K562 (cell line): ENCODE results near the gene FADD. TPM values are rescaled to one million over a fixed set of nuclear protein-coding genes. Genes with fewer than 3 reads are reported as not detected.

ENCODE experiments used
- ATAC-seq: fragments of 200-7000 bp; cut with Tn5 transposase; 3 replicates; pipeline ENCODE4 v1.9.1; 2020; ENCODE audit warnings: moderate library complexity
- BruUV-seq: library from RNA; stranded (reverse); fragments of 400-500 nt; replicated peaks from 2 replicates; lab custom pipeline; 2021; lab: Mats Ljungman, UMichigan
- CTCF ChIA-PET: fragments of 300-600 bp; formaldehyde crosslinking; extraction: SDS; loops from one replicate; lab custom pipeline; 2021; ENCODE audit warnings: low intra/inter-chr PET ratio; lab: Yijun Ruan, JAX
- POLR2A ChIA-PET: fragments of 300-600, 350-650 bp; sonication (Branson Sonifier 250); formaldehyde crosslinking; extraction: SDS; loops from one replicate; lab custom pipeline; 2021; ENCODE audit warnings: antibody characterized with exemption, inconsistent platforms; lab: Yijun Ruan, JAX
- DNase-seq, 4 experiments: peaks; one replicate each; pipeline versions ENCODE4 v3.0.0 to v3.0.0-alpha.2; 2011 to 2018; ENCODE audit warnings: low spot score in 3 of 4, mixed read lengths in 3 of 4; ENCODE audit errors: extremely low read depth in 1 of 4
- FAIRE-seq: peaks from 2 replicates; lab custom pipeline; 2011; peaks lifted over from hg19 to GRCh38; lab: Jason Lieb, UNC
- H2AFZ ChIP-seq: 2 replicates; pipeline ENCODE4 v1.6.0; 2011; ENCODE audit warnings: low read depth, low read length, control low read depth, inconsistent platforms
- H3K27ac ChIP-seq: fragments of 200-600 bp; 3 replicates; pipeline ENCODE4 v1.8.0; 2011; ENCODE audit warnings: low read depth, mild to moderate bottlenecking, control low read depth, inconsistent platforms, low read length, moderate library complexity, mixed read lengths; ENCODE audit errors: extremely low read depth
- H3K27me3 ChIP-seq, 2 experiments: fragments of 300-600 bp in 1 of 2; 2 replicates in 1 of 2; 3 replicates in 1 of 2; pipeline versions ENCODE4 v1.6.0 to v1.8.0; 2011; ENCODE audit warnings: inconsistent platforms in 2 of 2, low read length in 2 of 2, mild to moderate bottlenecking in 1 of 2, mixed read lengths in 1 of 2, moderate library complexity in 1 of 2; ENCODE audit not compliant: control insufficient read depth in 2 of 2, insufficient read depth in 2 of 2
- H3K36me3 ChIP-seq: fragments of 300-600 bp; 3 replicates; pipeline ENCODE4 v1.8.0; 2011; ENCODE audit warnings: mild to moderate bottlenecking, low read length, inconsistent platforms; ENCODE audit not compliant: control insufficient read depth, insufficient read depth
- H3K4me1 ChIP-seq, 2 experiments: fragments of 200-600 bp in 1 of 2; replicated peaks in 1 of 2; 2 replicates in 1 of 2; 3 replicates in 1 of 2; pipeline versions ENCODE4 v1.5.1 to v1.8.0; 2011; ENCODE audit warnings: inconsistent platforms in 2 of 2, low read length in 2 of 2, mild to moderate bottlenecking in 1 of 2, mixed read lengths in 1 of 2, moderate library complexity in 1 of 2; ENCODE audit not compliant: control insufficient read depth in 2 of 2, insufficient read depth in 2 of 2
- H3K4me2 ChIP-seq: 2 replicates; pipeline ENCODE4 v1.6.1; 2011; ENCODE audit warnings: low read length, control low read depth, inconsistent platforms, mixed read lengths; ENCODE audit not compliant: insufficient read depth
- H3K4me3 ChIP-seq: fragments of 200-600 bp; sonication (generic), shearing (Covaris generic); 2 replicates; pipeline ENCODE4 v1.5.1; 2016; ENCODE audit warnings: control low read depth, inconsistent platforms
- H3K79me2 ChIP-seq: fragments of 200-600 bp; 3 replicates; pipeline ENCODE4 v1.8.0; 2011; ENCODE audit warnings: low read length, inconsistent platforms; ENCODE audit not compliant: control insufficient read depth, insufficient read depth
- H3K9ac ChIP-seq, 2 experiments: 2 replicates each; pipeline versions ENCODE4 v1.6.0 to v1.6.1; 2011; ENCODE audit warnings: low read depth in 2 of 2, low read length in 2 of 2, control low read depth in 1 of 2, inconsistent platforms in 1 of 2, mild to moderate bottlenecking in 1 of 2, mixed read lengths in 1 of 2; ENCODE audit not compliant: insufficient read depth in 1 of 2
- H3K9me1 ChIP-seq: one replicate; pipeline ENCODE4 v1.6.0; 2011; ENCODE audit warnings: inconsistent platforms, mild to moderate bottlenecking, low read length, moderate library complexity; ENCODE audit not compliant: control insufficient read depth, insufficient read depth
- H3K9me3 ChIP-seq: replicated peaks from 2 replicates; pipeline ENCODE4 v1.5.1; 2011; ENCODE audit warnings: low read depth, low read length, inconsistent platforms; ENCODE audit not compliant: control insufficient read depth, insufficient read depth
- H4K20me1 ChIP-seq: replicated peaks from 2 replicates; pipeline ENCODE4 v1.6.1; 2011; ENCODE audit warnings: low read length, inconsistent platforms, mixed read lengths; ENCODE audit not compliant: control insufficient read depth, insufficient read depth
- CEBPB ChIP-seq: fragments of 450-650 bp; IDR thresholded peaks from 2 replicates; pipeline ENCODE4 v1.6.1; 2016; ENCODE audit warnings: missing genetic modification characterization, missing compliant biosample characterization
- CHCHD3 ChIP-seq: fragments of 250-450 bp; sonication (Bioruptor Pico); IDR thresholded peaks from 2 replicates; pipeline ENCODE4 v2.1.2; 2022; ENCODE audit warnings: mild to moderate bottlenecking
- ETV6 ChIP-seq, 3 experiments: fragments of 150-350 bp in 1 of 3; sonication (generic) in 1 of 3; formaldehyde crosslinking in 1 of 3; IDR thresholded peaks; 2 replicates each; pipeline versions ENCODE4 v1.6.1 to v1.8.0; 2014 to 2022; ENCODE audit warnings: borderline replicate concordance in 2 of 3, low read depth in 2 of 3, antibody characterized with exemption in 1 of 3, low read length in 1 of 3, mild to moderate bottlenecking in 1 of 3, missing genetic modification reagents in 1 of 3
- HDAC3 ChIP-seq: fragments of 450-650 bp; IDR thresholded peaks from 2 replicates; pipeline ENCODE4 v1.6.1; 2018; ENCODE audit warnings: borderline replicate concordance, mild to moderate bottlenecking, moderate library complexity; ENCODE audit not compliant: partially characterized antibody
- HNRNPUL1 ChIP-seq: fragments of 200-400 bp; formaldehyde crosslinking; IDR thresholded peaks from 2 replicates; pipeline ENCODE4 v1.6.1; 2017; ENCODE audit warnings: low read length
- HOXB6 ChIP-seq: fragments of 250-450 bp; sonication (Bioruptor Pico); IDR thresholded peaks from 2 replicates; pipeline ENCODE4 v1.5.1; 2022; ENCODE audit warnings: mild to moderate bottlenecking, borderline replicate concordance
- KAT7 ChIP-seq: sonication (generic); formaldehyde crosslinking; IDR thresholded peaks from 2 replicates; pipeline ENCODE4 v1.8.0; 2022; ENCODE audit warnings: missing genetic modification reagents, mild to moderate bottlenecking, borderline replicate concordance
- LCOR ChIP-seq: sonication (generic); formaldehyde crosslinking; IDR thresholded peaks from 2 replicates; pipeline ENCODE4 v1.8.0; 2022; ENCODE audit warnings: mild to moderate bottlenecking, missing genetic modification reagents
- PTBP1 ChIP-seq: fragments of 200-400 bp; formaldehyde crosslinking; IDR thresholded peaks from 2 replicates; pipeline ENCODE4 v1.6.1; 2017; ENCODE audit warnings: low read depth, low read length
- RBM22 ChIP-seq: fragments of 200-400 bp; formaldehyde crosslinking; IDR thresholded peaks from 2 replicates; pipeline ENCODE4 v1.6.1; 2018; ENCODE audit warnings: low read length, low read depth; ENCODE audit not compliant: poor library complexity, severe bottlenecking
- RFX7 ChIP-seq: fragments of 250-450 bp; sonication (Bioruptor Pico); IDR thresholded peaks from 2 replicates; pipeline ENCODE4 v1.5.1; 2021; ENCODE audit warnings: mild to moderate bottlenecking
- ZFX ChIP-seq: sonication (generic); formaldehyde crosslinking; IDR thresholded peaks from 2 replicates; pipeline ENCODE4 v1.8.0; 2022; ENCODE audit warnings: mild to moderate bottlenecking, missing genetic modification reagents, moderate library complexity
- ZNF175 ChIP-seq: fragments of 200-800 bp; sonication (Bioruptor generic); IDR thresholded peaks from 2 replicates; pipeline ENCODE4 v1.6.1; 2016; ENCODE audit warnings: low read depth, mild to moderate bottlenecking, missing genetic modification characterization, missing compliant biosample characterization
- ZNF224 ChIP-seq: sonication (generic); formaldehyde crosslinking; IDR thresholded peaks from 2 replicates; pipeline ENCODE4 v1.8.0; 2022; ENCODE audit warnings: mild to moderate bottlenecking, missing genetic modification reagents
- ZSCAN32 ChIP-seq: fragments of 450-650 bp; formaldehyde crosslinking; IDR thresholded peaks from 2 replicates; pipeline ENCODE4 v1.4.0; 2020; ENCODE audit warnings: mild to moderate bottlenecking, moderate library complexity
- WGBS: fragments of 100-300 bp; shearing (Covaris generic); methylation state at CpG from one replicate; pipeline ENCODE4 v1.1.6; 2016; ENCODE audit warnings: low coverage, mixed read lengths; ENCODE audit not compliant: insufficient coverage; ENCODE audit errors: missing lambda C conversion rate; 5-methylcytosine and 5-hydroxymethylcytosine counted together
- in situ Hi-C: fragments of 300-500 bp; cut with MboI; formaldehyde crosslinking; loops from 4 replicates; pipeline ENCODE4 v1.15.0; 2018; ENCODE audit warnings: inconsistent platforms, mixed read lengths
- intact Hi-C: fragments of 100-400 bp; cut with micrococcal nuclease; formaldehyde crosslinking; loops from 2 replicates; pipeline ENCODE4 v1.14.2; 2022
- polyA plus RNA-seq, 8 experiments: library from polyadenylated mRNA; depleted of rRNA in 4 of 8; stranded (reverse) in 5 of 8; unstranded in 3 of 8; fragments of >200 nt; fragmentation: Nextera tagmentation in 2 of 8; fragmentation: Illumina TruSeq in 1 of 8; extraction: Ambion mirVana in 2 of 8; extraction: Trizol in 1 of 8; gene quantifications; 2 replicates each; pipeline versions ENCODE4 v1.2.1 to v1.2.3, GENCODE V29; 2011 to 2014; ENCODE audit warnings: inconsistent platforms in 1 of 8, missing spikeins in 1 of 8
- total RNA-seq, 7 experiments: library from RNA; depleted of rRNA in 6 of 7; stranded (reverse); fragments of >200 nt in 6 of 7; fragmentation: Illumina TruSeq in 2 of 7; extraction: Trizol in 2 of 7; gene quantifications; 2 replicates each; pipeline versions ENCODE4 v1.2.1 to v1.2.3, GENCODE V29; 2011 to 2021; ENCODE audit warnings: low replicate concordance in 1 of 7
- TF ChIP-seq, protein P1 (sequence below), 2 experiments: IDR thresholded peaks; 2 replicates each; pipeline ENCODE4 v1.6.1; 2012; ENCODE audit warnings: improper control_type of control experiment in 2 of 2, low read depth in 2 of 2, low read length in 2 of 2, borderline replicate concordance in 1 of 2
- TF ChIP-seq, protein P2 (sequence below), 2 experiments: fragments of 450-650 bp; IDR thresholded peaks; 2 replicates each; pipeline ENCODE4 v1.6.1; 2016
- TF ChIP-seq, protein P3 (sequence below): fragments of 250-450 bp; sonication (Bioruptor Pico); IDR thresholded peaks from 2 replicates; pipeline ENCODE4 v1.9.0; 2021; ENCODE audit warnings: mild to moderate bottlenecking

The FADD gene
- total and polyA plus RNA-seq, 9 of the 15 experiments (the other 6 are each of a cell fraction or from before 2014, with no cell fraction given), result 0.29 to 26.9 (median 20.4) TPM

DNA sequence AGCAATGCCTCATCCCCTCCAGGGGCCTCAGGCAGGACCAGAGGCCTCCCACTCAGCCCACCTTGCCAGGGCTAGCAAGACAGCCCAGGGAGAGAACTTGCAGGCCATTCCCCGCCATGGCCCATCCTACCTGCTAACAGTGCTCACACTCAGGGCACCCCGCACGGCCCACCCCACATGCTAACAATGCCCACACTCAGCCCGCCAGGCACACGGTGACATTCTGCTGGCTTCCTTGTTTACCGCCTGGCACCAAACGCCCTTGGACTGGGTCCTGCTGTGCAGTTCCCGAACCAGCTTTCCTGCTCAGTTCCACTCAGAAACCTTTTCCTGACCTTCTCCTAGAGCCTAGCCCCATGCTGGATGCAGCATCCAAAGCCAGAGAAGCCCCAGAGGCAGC is 33.5 kb upstream of the FADD start:
- Histone ChIP-seq H3K4me3 (no peak overlapping the region), H3K9ac (no peak overlapping the region), H3K4me2 (no peak overlapping the region), H3K36me3 (no peaks in the 10 kb centered on the region), H3K27ac (no peak overlapping the region), H3K4me1 (peaks cover 0 to 9% of the 10 kb centered on the region in 2 experiments; a peak in 2 of 5 replicates), H2AFZ (no peak overlapping the region), H3K27me3 (peaks cover 28 to 70% of the 10 kb centered on the region in 2 experiments; a peak in 4 of 5 replicates), H4K20me1 (peaks cover 16% of the 10 kb centered on the region), H3K9me3 (no peaks in the 10 kb centered on the region), H3K79me2 (no peaks in the 10 kb centered on the region), H3K9me1 (no peaks in the 10 kb centered on the region)
- in situ Hi-C loops, result no loop called here
- BruUV-seq, result no TSS peak
- intact Hi-C loops, result no loop called here
- 2% methylated on average over 8 of the region's 8 CpGs for WGBS
- ChIA-PET CTCF (no interaction called here), POLR2A (no interaction called here)
- DNase-seq (no peak), FAIRE-seq (no peak), ATAC-seq (no peak)
- TF ChIP-seq, protein P1, sequence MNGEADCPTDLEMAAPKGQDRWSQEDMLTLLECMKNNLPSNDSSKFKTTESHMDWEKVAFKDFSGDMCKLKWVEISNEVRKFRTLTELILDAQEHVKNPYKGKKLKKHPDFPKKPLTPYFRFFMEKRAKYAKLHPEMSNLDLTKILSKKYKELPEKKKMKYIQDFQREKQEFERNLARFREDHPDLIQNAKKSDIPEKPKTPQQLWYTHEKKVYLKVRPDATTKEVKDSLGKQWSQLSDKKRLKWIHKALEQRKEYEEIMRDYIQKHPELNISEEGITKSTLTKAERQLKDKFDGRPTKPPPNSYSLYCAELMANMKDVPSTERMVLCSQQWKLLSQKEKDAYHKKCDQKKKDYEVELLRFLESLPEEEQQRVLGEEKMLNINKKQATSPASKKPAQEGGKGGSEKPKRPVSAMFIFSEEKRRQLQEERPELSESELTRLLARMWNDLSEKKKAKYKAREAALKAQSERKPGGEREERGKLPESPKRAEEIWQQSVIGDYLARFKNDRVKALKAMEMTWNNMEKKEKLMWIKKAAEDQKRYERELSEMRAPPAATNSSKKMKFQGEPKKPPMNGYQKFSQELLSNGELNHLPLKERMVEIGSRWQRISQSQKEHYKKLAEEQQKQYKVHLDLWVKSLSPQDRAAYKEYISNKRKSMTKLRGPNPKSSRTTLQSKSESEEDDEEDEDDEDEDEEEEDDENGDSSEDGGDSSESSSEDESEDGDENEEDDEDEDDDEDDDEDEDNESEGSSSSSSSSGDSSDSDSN (IDR thresholded peaks at IDR 0.05; ENCODE audit: borderline replicate concordance in 1 of 2, low read depth in 2 of 2, low read length in 2 of 2), result no peak
- TF ChIP-seq CHCHD3 (CRISPR knock-in tag), result no peak
- no peak for TF ChIP-seq KAT7 (CRISPR knock-in tag)
- no peak for TF ChIP-seq RFX7 (CRISPR knock-in tag)
- no peak for TF ChIP-seq ZSCAN32 (CRISPR knock-in tag)
- TF ChIP-seq CEBPB (tag), result no peak
- TF ChIP-seq ZNF224 (CRISPR knock-in tag), result no peak
- TF ChIP-seq ZFX (CRISPR knock-in tag), result no peak
- TF ChIP-seq HDAC3, result no peak
- TF ChIP-seq, protein P2, sequence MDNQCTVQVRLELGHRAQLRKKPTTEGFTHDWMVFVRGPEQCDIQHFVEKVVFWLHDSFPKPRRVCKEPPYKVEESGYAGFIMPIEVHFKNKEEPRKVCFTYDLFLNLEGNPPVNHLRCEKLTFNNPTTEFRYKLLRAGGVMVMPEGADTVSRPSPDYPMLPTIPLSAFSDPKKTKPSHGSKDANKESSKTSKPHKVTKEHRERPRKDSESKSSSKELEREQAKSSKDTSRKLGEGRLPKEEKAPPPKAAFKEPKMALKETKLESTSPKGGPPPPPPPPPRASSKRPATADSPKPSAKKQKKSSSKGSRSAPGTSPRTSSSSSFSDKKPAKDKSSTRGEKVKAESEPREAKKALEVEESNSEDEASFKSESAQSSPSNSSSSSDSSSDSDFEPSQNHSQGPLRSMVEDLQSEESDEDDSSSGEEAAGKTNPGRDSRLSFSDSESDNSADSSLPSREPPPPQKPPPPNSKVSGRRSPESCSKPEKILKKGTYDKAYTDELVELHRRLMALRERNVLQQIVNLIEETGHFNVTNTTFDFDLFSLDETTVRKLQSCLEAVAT (IDR thresholded peaks at IDR 0.05), result no peak
- TF ChIP-seq ETV6 (IDR thresholded peaks at IDR 0.05; ENCODE audit: borderline replicate concordance in 1 of 2, low read depth in 2 of 2, low read length in 1 of 2), result no peak
- no peak for TF ChIP-seq ETV6 (CRISPR knock-in tag; IDR thresholded peaks at IDR 0.05; ENCODE audit: borderline replicate concordance)
- TF ChIP-seq PTBP1, result no peak
- TF ChIP-seq RBM22, result no peak
- no peak for TF ChIP-seq ZNF175 (CRISPR knock-in tag)
- no peak for TF ChIP-seq HNRNPUL1
- TF ChIP-seq, protein P3, sequence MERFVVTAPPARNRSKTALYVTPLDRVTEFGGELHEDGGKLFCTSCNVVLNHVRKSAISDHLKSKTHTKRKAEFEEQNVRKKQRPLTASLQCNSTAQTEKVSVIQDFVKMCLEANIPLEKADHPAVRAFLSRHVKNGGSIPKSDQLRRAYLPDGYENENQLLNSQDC, result no peak
- no peak for TF ChIP-seq LCOR (CRISPR knock-in tag)
- TF ChIP-seq HOXB6 (CRISPR knock-in tag), result no peak
